Astrocyte (in vitro differentiated cells and primary cell): ENCODE measurements around the gene MRTFB.

ENCODE experiments used
- EZH2 ChIP-seq: IDR thresholded peaks from 2 replicates; pipeline ENCODE4 v1.6.1; 2012; ENCODE audit warnings: mild to moderate bottlenecking, low read length, inconsistent platforms; ENCODE audit not compliant: insufficient read depth
- TF ChIP-seq, protein P1 (sequence below): IDR thresholded peaks from 2 replicates; pipeline ENCODE4 v1.5.1; 2011; ENCODE audit warnings: low read depth, mild to moderate bottlenecking, inconsistent platforms, low read length, moderate library complexity; ENCODE audit not compliant: insufficient read depth

DNA sequence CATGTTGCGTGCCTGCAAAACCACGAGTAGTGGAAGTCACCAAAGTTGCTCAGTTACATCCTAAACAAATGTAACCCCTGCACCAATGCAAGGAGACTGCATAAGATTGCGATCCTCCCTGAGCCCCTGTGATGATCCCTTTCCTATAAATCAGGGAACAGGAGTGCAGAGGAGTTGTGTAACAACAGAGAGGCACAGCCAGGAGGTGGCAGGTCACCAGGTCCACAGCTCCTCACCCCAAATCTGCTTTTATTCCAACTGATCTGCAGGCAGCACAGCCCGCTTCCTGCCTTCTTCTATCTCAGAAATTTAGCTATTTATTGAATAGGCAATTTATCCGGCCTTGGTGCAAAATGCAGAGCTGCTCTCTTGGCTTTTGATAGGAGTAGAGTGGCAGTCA lies 36.0 kb upstream of the MRTFB start:
- TF ChIP-seq, protein P1, sequence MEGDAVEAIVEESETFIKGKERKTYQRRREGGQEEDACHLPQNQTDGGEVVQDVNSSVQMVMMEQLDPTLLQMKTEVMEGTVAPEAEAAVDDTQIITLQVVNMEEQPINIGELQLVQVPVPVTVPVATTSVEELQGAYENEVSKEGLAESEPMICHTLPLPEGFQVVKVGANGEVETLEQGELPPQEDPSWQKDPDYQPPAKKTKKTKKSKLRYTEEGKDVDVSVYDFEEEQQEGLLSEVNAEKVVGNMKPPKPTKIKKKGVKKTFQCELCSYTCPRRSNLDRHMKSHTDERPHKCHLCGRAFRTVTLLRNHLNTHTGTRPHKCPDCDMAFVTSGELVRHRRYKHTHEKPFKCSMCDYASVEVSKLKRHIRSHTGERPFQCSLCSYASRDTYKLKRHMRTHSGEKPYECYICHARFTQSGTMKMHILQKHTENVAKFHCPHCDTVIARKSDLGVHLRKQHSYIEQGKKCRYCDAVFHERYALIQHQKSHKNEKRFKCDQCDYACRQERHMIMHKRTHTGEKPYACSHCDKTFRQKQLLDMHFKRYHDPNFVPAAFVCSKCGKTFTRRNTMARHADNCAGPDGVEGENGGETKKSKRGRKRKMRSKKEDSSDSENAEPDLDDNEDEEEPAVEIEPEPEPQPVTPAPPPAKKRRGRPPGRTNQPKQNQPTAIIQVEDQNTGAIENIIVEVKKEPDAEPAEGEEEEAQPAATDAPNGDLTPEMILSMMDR, result no peak
- no peak for TF ChIP-seq EZH2
